ENCODE data around the gene CMC2. TPM values are rescaled to one million over a fixed set of nuclear protein-coding genes. Genes with fewer than 3 reads are reported as not detected.

The CMC2 gene
- total RNA-seq, 3 donors from 2014 or later = 106 to 112 (median 109) TPM

DNA sequence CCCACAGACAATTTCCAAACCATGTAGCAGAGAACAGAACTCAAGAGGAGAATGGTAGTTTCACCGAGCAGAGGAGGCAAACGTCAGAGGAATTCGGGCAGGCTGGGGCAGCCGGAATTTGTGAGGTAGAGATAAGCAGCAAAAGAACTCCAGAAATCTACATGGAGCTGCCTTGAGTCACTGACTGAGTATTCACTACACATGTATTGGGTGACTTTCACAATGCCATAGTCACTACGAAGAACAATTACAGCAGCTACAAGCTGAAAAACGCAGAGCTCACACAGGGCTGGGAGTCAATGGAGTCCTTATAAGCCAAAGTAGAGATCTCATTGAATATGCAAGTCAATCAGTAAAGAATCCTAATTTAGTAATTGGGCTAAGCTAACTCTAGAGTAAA lies 13.4 kb downstream of the CMC2 start:
- Mint-ChIP-seq H3K27me3 (ENCODE audit: low read depth) (no peaks in the 10 kb centered on the region), H3K9me3 (no peaks in the 10 kb centered on the region), H3K4me1 (ENCODE audit: low read depth) (peaks cover 34% of the 10 kb centered on the region), H3K36me3 (ENCODE audit: insufficient read depth) (peaks cover 21% of the 10 kb centered on the region), H3K4me3 (no peak overlapping the region)
- DNase-seq (no peak), ATAC-seq (no peak)

DNA sequence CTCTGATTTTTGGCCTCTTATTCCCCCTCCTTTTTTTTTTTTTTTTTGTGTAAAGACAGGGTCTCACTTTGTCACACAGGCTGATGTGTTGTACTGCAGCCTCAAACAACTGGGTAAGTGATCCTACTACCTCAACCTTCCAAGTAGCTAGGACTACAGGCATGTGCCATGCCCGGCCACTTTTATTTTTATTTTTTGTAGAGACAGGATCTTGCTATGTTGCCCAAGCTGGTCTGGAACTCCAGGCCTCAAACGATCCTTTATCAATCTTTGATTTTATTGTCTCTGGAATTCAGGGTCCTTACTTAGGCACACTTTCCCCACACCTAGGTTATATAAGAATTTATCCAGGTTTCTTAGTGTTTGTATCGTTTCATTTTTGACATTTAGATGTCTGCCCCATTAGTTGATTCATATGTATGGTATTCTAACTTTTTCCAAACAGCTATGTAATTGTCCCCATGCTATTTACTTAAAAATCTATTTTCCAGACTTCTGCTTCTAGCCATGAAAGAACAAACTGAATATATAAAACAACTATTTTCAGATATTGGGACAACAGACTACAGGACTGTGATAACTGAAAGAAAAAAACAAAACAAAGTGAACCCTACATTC lies 13.9 kb downstream of the CMC2 start:
- ATAC-seq (no peak), DNase-seq (no peak)
- Mint-ChIP-seq H3K9me3 (no peaks in the 10 kb centered on the region), H3K27me3 (ENCODE audit: low read depth) (no peaks in the 10 kb centered on the region), H3K4me1 (ENCODE audit: low read depth) (peaks cover 31% of the 10 kb centered on the region), H3K36me3 (ENCODE audit: insufficient read depth) (peaks cover 21% of the 10 kb centered on the region), H3K4me3 (no peak overlapping the region)

DNA sequence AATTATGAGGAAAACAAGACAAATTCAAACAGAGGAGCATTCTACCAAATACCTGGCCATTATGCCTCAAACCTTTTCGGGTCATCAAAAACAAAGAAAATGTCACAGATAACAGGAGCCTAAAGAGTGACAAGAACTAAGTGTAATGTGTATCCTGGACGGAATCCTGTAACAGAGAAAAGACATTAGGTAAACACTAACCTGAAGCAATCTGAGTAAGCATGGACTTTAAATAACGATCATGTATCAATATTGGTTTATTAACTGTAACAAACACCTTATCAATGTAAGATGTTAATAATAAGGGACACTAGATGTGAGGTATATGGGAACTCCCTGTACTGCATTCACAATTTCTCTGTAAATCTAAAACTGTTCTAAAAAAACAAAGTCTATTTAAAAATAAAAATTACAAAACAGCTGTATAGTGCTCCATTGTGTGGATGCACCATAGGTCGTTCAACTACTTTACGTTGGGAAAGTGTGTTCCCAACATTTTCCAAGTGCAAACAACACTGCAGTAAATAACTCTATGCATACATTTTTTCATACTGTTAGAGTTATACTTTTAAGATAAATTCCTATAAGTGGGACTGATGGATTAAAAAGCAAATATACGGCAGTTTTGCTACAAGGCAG lies 14.8 kb downstream of the CMC2 start:
- Mint-ChIP-seq H3K27me3 (ENCODE audit: low read depth) (no peaks in the 10 kb centered on the region), H3K36me3 (ENCODE audit: insufficient read depth) (peaks cover 27% of the 10 kb centered on the region), H3K9me3 (no peaks in the 10 kb centered on the region), H3K4me3 (no peak overlapping the region), H3K4me1 (ENCODE audit: low read depth) (peaks cover 31% of the 10 kb centered on the region)
- no peak for DNase-seq
- no peak for ATAC-seq

DNA sequence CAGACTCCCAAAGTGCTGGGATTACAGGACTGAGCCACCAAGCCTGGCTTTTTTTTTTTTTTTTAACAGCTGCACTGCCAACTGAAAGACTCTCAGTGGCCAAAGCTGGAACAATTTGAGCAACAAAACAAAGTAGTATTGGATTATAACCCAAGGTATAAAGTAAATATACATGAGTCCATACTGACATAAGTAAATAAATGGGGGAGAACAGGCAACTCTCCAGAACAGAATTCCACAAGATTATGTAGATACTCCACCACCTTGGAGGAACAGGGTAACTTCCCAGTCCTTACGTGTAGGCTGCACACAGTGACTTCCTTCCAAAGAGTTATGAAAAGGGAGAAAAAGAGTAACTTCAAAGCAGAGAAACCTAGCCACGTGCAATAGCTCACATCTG lies 15.7 kb downstream of the CMC2 start:
- Mint-ChIP-seq H3K36me3 (ENCODE audit: insufficient read depth) (peaks cover 33% of the 10 kb centered on the region), H3K9me3 (no peaks in the 10 kb centered on the region), H3K27me3 (ENCODE audit: low read depth) (no peaks in the 10 kb centered on the region), H3K4me1 (ENCODE audit: low read depth) (peaks cover 33% of the 10 kb centered on the region), H3K4me3 (no peak overlapping the region)
- no peak for DNase-seq
- no peak for ATAC-seq

DNA sequence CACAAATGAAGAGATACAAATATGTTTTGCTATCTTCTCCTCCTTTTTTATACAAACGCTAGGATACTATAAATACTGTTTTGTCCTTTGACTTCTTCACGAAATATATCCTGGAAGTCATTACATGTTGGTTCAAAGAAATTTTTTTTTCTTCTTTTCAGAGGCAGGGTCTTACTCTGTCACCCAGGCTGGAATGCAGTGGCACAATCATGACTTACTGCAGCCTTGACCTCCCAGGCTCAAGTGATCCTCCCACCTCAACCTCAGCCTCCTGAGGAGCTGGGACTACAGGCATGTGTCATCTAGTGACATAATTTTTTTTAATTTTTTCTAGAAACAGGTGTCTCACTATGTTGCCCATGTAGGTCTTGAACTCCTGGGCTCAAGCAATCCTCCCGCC lies 16.1 kb downstream of the CMC2 start:
- peaks cover 33% of the 10 kb centered on the region for H3K4me1 Mint-ChIP-seq (ENCODE audit: low read depth)
- DNase-seq = no peak
- H3K27me3 Mint-ChIP-seq (ENCODE audit: low read depth) = no peaks in the 10 kb centered on the region
- H3K36me3 Mint-ChIP-seq (ENCODE audit: insufficient read depth) = peaks cover 33% of the 10 kb centered on the region
- no peaks in the 10 kb centered on the region for H3K9me3 Mint-ChIP-seq
- ATAC-seq = no peak
- no peak overlapping the region for H3K4me3 Mint-ChIP-seq

DNA sequence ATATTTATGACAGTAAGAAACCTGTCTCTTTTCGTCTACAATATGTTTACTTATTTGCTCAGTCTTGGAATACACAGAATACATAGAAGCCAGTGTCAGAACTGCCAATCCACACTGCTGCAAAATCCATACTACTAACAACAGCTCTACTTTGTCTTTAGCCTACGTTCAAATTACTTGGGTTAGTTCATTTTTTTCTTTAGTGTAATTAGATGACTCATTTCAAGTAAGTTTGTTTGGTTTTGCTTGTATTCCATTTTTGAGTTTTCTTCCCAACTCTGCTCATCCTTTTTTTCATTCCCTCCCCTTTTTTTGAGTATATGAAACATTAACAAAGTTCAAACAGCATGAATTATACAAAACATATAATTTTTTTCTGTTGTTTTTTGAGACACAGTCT lies 16.9 kb downstream of the CMC2 start:
- DNase-seq (no peak), ATAC-seq (no peak)
- Mint-ChIP-seq H3K9me3 (no peaks in the 10 kb centered on the region), H3K4me1 (ENCODE audit: low read depth) (peaks cover 33% of the 10 kb centered on the region), H3K27me3 (ENCODE audit: low read depth) (no peaks in the 10 kb centered on the region), H3K4me3 (no peak overlapping the region), H3K36me3 (ENCODE audit: insufficient read depth) (peaks cover 33% of the 10 kb centered on the region)

DNA sequence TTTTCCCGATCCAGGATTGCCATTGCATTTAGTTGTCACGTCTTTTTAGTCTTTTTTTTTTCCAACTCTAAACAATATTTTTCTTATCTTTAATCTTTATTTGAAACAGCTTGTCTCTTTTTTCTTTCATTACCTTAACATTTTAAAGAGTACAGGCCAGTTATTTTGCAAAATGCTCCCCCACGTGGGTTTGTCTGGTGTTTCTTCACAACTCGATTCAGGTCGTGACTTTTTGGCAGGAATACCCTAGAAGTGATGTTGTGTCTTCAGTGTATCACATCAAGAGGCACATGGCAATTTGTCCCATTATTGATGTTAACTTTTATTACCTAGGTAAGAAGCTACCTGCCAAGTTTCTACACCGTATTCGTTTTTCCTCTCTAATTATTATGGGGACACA lies 17.9 kb downstream of the CMC2 start:
- ATAC-seq = no peak
- Mint-ChIP-seq H3K36me3 (ENCODE audit: insufficient read depth) (peaks cover 33% of the 10 kb centered on the region), H3K4me3 (no peak overlapping the region), H3K9me3 (no peaks in the 10 kb centered on the region), H3K4me1 (ENCODE audit: low read depth) (peaks cover 24% of the 10 kb centered on the region), H3K27me3 (ENCODE audit: low read depth) (no peaks in the 10 kb centered on the region)
- no peak for DNase-seq

DNA sequence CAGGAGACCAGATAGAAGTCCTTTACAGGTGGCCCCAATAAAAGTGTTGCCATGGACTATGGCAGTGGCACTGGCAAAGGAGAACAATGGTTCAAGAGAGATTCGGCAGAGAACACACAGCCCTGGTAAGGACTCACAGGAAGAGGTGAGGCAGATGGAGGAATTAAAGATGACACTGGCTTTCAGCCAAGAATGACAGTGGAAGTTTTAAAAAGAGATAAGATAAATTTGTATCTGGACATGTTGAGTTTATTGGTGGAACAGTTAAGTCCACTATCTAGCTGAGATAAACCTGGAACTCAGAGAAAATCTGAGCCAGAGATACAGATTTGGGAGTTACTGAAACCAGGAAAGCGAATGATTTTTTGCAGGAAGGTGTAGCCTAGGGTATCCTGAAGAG lies 20.1 kb downstream of the CMC2 start:
- ATAC-seq = no peak
- H3K36me3 Mint-ChIP-seq (ENCODE audit: insufficient read depth) = peaks cover 30% of the 10 kb centered on the region
- no peaks in the 10 kb centered on the region for H3K27me3 Mint-ChIP-seq (ENCODE audit: low read depth)
- no peak overlapping the region for H3K4me3 Mint-ChIP-seq
- H3K9me3 Mint-ChIP-seq = no peaks in the 10 kb centered on the region
- no peak for DNase-seq
- H3K4me1 Mint-ChIP-seq (ENCODE audit: low read depth) = peaks cover 18% of the 10 kb centered on the region

DNA sequence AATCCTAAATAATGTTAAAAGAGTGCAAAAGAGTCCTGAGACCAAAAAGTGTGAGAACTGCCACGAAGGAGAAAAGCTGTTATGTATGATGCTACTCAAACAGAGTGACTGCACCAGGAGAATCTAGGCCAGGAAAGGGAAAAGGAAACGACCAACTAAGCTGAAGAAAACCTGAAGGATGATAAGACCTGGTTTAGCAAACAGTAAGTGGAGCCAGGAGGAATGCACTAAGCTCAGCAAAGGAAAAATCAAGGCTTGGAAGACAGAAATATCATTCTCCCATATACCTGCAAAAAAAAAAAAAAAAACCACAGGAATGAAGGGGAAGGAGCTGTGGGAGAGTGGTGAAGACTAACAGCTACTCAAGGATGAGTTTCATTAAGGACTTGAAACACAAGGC lies 21.1 kb downstream of the CMC2 start:
- Mint-ChIP-seq H3K27me3 (ENCODE audit: low read depth) (no peaks in the 10 kb centered on the region), H3K4me1 (ENCODE audit: low read depth) (peaks cover 18% of the 10 kb centered on the region), H3K9me3 (no peaks in the 10 kb centered on the region), H3K4me3 (no peak overlapping the region), H3K36me3 (ENCODE audit: insufficient read depth) (peaks cover 31% of the 10 kb centered on the region)
- ATAC-seq (no peak), DNase-seq (no peak)

DNA sequence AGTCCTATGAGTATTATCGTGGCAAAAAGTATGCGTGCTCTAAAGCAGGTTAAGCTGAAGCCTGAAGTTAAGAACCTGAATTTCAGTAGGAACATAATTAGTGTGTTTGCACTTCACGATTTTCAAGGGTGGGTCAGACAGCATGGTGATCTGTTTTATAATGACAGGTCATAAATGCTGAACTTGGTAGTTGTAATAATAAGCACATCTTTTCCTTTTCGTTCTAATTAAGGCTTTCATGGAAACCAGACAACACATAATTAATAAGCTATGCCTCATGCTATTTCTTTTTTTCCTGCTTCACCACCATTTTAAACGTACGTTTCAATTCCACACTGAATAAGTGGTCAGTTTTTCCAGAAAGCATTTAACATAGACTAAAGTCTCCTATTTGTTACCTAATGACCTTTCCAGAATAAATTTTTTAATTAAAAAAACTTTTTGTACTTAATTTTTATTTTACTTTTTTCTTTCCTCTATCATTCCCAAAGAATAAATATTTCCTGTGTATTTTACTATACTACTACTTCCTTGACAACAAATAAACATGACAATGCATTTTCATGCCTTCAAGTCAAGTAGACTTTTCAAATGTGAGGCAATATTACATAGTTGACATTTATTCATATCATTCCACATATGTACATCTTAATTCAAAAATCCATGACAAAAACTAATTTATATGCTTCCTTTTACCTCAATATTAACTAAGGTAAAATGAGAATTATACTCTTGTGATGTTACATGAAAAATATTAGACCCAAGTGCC lies 22.4 kb downstream of the CMC2 start:
- H3K9me3 Mint-ChIP-seq = no peaks in the 10 kb centered on the region
- peaks cover 16% of the 10 kb centered on the region for H3K4me1 Mint-ChIP-seq (ENCODE audit: low read depth)
- DNase-seq (no peak), ATAC-seq (no peak)
- H3K27me3 Mint-ChIP-seq (ENCODE audit: low read depth) = no peaks in the 10 kb centered on the region
- no peak overlapping the region for H3K4me3 Mint-ChIP-seq
- peaks cover 28% of the 10 kb centered on the region for H3K36me3 Mint-ChIP-seq (ENCODE audit: insufficient read depth)

DNA sequence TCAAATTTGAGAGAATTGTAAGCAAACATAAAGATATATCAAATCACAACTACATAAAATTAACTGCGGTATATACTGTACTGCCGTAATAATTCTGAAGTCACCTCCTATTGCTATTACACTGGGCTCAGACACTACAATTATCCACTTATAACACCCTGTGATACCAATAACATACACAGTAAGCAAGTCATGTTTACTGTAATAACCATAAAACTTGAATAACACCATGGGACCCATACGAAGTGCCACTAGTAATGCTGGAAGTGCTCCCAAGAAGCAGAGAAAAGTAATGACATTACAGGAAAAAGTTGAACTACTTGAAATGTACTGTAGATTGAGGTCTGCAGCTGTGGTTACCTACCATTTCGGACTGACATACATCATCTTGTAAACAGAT lies 24.0 kb downstream of the CMC2 start:
- DNase-seq (no peak), ATAC-seq (no peak)
- Mint-ChIP-seq H3K4me3 (no peak overlapping the region), H3K4me1 (ENCODE audit: low read depth) (peaks cover 12% of the 10 kb centered on the region), H3K9me3 (no peaks in the 10 kb centered on the region), H3K27me3 (ENCODE audit: low read depth) (no peaks in the 10 kb centered on the region), H3K36me3 (ENCODE audit: insufficient read depth) (peaks cover 31% of the 10 kb centered on the region)

DNA sequence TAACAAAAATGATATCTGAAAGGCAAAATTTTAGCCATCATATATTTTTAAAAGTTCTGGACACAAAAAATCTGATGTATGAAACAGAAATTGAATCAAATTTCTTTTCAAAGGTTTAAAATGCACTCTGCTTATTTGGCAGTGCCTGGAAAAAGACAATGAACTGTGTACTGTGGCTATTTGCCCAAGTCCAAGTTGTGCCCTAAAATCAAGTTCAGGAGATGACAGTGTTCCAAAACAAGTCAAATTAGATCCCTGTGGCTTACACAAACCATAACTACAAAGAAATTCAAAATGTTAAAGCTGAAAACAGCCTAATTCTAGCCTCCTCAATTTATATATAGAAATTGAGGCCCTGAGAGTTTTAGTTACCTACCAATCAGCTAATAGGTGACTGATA lies 25.6 kb downstream of the CMC2 start:
- no peaks in the 10 kb centered on the region for H3K27me3 Mint-ChIP-seq (ENCODE audit: low read depth)
- no peaks in the 10 kb centered on the region for H3K9me3 Mint-ChIP-seq
- DNase-seq = no peak
- no peak overlapping the region for H3K4me3 Mint-ChIP-seq
- H3K4me1 Mint-ChIP-seq (ENCODE audit: low read depth) = no peaks in the 10 kb centered on the region
- peaks cover 26% of the 10 kb centered on the region for H3K36me3 Mint-ChIP-seq (ENCODE audit: insufficient read depth)
- no peak for ATAC-seq

DNA sequence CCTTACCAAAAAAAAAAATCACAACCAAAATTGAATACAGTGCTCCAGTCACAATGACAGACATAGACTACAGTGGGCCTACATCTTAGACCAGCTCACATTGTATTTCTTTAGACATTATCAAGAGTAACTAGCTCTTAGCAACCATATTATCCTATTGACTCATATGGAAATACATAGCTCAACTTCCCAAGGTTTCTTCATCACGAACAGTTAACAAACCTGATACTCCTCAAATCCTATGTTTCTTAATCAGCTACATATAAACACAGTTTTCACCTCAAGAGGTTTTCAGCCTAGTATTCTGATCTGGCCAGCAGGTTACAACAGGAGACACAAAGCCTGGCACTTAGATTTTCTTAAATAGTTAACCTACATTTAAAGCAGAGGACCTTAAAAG lies 29.7 kb downstream of the CMC2 start:
- peaks cover 35% of the 10 kb centered on the region for H3K36me3 Mint-ChIP-seq (ENCODE audit: insufficient read depth)
- no peak overlapping the region for H3K4me3 Mint-ChIP-seq
- DNase-seq (no peak), ATAC-seq (no peak)
- no peaks in the 10 kb centered on the region for H3K9me3 Mint-ChIP-seq
- H3K4me1 Mint-ChIP-seq (ENCODE audit: low read depth) = no peaks in the 10 kb centered on the region
- no peaks in the 10 kb centered on the region for H3K27me3 Mint-ChIP-seq (ENCODE audit: low read depth)

DNA sequence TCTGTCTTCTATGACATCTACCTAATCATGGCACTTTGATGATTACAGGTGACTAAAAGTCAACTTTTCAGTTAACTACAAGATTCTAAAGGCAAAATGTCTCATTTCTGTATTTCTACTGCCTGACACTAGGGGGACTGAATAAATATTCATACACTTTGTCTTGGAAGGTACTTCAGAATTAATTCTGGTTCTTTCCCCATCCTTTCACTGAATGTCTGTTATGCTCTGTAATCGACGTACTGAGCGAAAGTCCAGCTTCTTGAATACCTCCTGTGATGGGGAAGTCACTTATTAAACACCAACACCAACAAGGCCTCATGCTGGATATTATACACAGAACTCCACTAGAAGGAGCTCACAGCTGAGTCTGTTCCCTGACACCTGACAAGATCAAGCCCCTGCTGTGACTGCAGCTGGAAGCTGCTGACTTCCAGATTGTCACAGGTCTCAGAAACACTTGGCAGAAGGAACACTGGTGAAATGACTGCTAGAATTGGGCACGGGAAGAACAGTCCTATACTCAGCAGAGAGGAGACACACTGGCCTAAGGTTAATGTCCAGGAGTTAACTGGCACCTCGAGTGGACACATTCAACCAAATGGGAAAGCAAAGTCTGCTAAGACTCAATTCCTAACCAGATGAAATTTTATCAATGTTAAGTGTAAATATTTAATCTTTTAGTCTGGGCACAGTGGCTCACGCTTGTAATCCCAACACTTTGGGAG lies 31.9 kb downstream of the CMC2 start:
- Mint-ChIP-seq H3K36me3 (ENCODE audit: insufficient read depth) (peaks cover 30% of the 10 kb centered on the region), H3K27me3 (ENCODE audit: low read depth) (no peaks in the 10 kb centered on the region), H3K4me3 (no peak overlapping the region), H3K9me3 (no peaks in the 10 kb centered on the region), H3K4me1 (ENCODE audit: low read depth) (no peaks in the 10 kb centered on the region)
- no peak for DNase-seq
- ATAC-seq = no peak

Measured in activated T-cell treated with anti-CD3 and anti-CD28 coated beads, Interleukin-2, amount 50 U/mL, for 4 hours (primary cell).